ENCODE results near the gene TM2D1.

Gene TM2D1

DNA sequence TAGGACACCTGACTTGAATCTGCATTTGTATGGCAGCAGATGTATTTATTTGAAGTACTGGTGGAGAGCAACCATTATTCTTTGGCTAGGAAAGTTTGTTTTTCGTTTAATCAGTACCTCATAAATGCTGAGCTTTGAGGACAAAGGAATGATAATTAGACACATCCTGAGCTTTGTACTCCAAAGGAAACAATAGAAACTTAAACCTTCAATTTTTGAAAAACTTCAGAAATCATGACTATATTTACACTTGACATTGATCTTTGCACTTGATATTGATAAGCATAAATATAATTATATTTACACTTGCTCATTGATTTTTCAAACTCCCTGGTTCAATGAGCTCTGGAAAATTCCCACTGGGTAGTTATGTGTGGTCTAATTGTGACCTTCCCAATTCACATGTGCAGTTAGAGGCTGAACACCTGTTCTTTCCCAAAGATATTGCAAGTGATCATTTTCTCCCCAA is 28.0 kb upstream of the TM2D1 start:
- H3K4me3 ChIP-seq (ENCODE audit: low read depth, low read length), result no peak overlapping the region
- DNase-seq (ENCODE audit: low read depth), result no peak
- no peak for TF ChIP-seq CTCF (IDR thresholded peaks at IDR 0.05; ENCODE audit: low read depth, low read length, missing control alignments)

GRCh38 chr1:61749574-61749973 is 24.6 kb upstream of the TM2D1 start:
- no peak for DNase-seq (ENCODE audit: low read depth)
- no peak overlapping the region for H3K4me3 ChIP-seq (ENCODE audit: low read depth, low read length)
- no peak for TF ChIP-seq CTCF (IDR thresholded peaks at IDR 0.05; ENCODE audit: low read depth, low read length, missing control alignments)

DNA sequence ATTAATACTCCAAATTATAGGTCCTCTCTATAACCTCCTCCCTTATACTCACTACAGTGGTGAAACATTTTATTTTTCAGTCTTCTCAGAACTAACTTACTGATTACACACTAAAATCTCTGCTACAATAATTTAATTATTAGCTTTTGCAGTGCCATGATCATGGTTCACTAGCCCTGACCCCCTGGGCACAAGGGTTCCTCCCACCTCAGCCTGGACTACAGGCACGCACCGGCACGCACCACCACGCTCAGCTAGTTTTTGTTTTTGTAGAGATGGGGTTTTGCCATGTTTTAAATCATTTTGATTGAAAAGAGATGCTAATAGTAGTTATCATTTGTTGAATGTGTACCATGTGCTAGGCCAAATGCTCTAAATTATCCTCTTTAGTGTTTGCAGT is 23.6 kb upstream of the TM2D1 start:
- no peak overlapping the region for H3K4me3 ChIP-seq (ENCODE audit: low read depth, low read length)
- no peak for DNase-seq (ENCODE audit: low read depth)
- no peak for TF ChIP-seq CTCF (IDR thresholded peaks at IDR 0.05; ENCODE audit: low read depth, low read length, missing control alignments)

GRCh38 chr1:61746813-61747212 is 21.9 kb upstream of the TM2D1 start:
- DNase-seq (ENCODE audit: low read depth), result no peak
- no peak for TF ChIP-seq CTCF (IDR thresholded peaks at IDR 0.05; ENCODE audit: low read depth, low read length, missing control alignments)
- no peak overlapping the region for H3K4me3 ChIP-seq (ENCODE audit: low read depth, low read length)

DNA sequence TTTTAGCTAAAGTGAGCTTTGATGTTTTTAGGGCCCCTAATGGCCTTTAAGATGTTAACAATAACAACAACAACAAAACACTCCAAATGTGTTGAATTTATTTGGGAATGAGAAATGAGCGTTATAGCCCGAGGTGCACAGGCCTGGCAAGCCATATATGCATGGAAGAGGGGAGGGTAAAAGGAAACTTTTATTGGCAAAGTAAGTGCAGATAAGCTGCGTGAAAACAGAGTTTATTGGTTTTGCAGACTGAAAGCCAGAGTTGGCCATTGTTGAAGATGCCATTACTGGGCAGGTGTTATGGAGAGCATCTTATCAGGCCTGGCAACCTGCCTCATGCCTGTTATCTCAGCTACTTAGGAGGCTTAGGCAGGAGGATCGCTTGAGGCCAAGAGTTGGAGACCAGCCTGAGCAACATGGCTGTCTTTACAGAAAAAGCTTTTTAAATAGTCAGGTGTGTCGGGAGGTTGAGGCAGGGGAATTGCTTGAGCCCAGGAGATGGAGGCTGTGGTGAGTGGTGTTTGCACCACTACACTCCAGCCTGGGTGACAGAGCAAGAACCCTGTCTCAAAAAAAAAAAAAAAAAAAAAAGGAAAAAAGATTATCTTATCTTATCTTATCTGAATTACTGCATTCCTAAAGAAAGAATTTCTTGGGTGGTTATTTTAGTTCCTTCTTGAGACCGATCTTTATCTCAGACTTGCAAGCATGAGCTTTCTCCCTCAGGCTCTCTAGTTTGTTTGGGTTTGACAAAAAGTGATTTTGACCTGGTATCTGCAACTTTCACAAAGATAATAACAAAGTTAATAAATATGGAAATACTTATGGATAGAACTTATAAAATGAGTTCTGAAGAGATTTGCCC is 19.0 kb upstream of the TM2D1 start:
- TF ChIP-seq CTCF (IDR thresholded peaks at IDR 0.05; ENCODE audit: low read depth, low read length, missing control alignments), result no peak
- no peak for DNase-seq (ENCODE audit: low read depth)
- no peak overlapping the region for H3K4me3 ChIP-seq (ENCODE audit: low read depth, low read length)

DNA sequence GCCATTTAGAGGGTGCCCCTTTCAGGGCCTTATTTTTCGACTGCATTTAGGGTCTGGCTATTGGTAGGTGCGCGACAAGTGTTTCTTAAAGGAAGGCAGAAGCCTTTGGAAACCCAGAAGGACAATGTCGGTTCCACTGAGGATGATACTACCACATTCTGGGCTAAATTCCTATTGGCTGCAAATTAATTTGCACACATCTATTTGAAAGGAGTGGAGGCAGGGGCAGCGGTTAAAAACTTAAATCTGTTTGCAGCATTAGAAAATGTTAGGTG is 18.4 kb upstream of the TM2D1 start:
- peak overlapping the region; percentile 88; the same call in 1 of the 2 replicates for H3K4me3 ChIP-seq (ENCODE audit: low read depth, low read length)
- DNase-seq (ENCODE audit: low read depth), result no peak
- no peak for TF ChIP-seq CTCF (IDR thresholded peaks at IDR 0.05; ENCODE audit: low read depth, low read length, missing control alignments)

Data from GM12864 (cell line).